GM18907 (cell line): ENCODE measurements around the gene FEZF1.

Experiments used
- ATAC-seq: cut with Tn5 transposase; IDR thresholded peaks from one replicate; pipeline ENCODE4 v1.9.1; 2021; ENCODE audit warnings: mild to moderate bottlenecking, moderate library complexity; ENCODE audit not compliant: unreplicated experiment

Gene FEZF1

GRCh38 chr7:122273117-122273516 is 31.4 kb downstream of the FEZF1 start:
- ATAC-seq: no peak

GRCh38 chr7:122269241-122269640 is 35.3 kb downstream of the FEZF1 start:
- ATAC-seq: no peak

- no peak for ATAC-seq
These were observed 36.4 kb downstream of the FEZF1 start for GRCh38 chr7:122268101-122268500.

GRCh38 chr7:122262246-122262645 is 42.3 kb downstream of the FEZF1 start:
- no peak for ATAC-seq

- ATAC-seq: no peak
These were observed 43.1 kb downstream of the FEZF1 start for GRCh38 chr7:122261442-122261841.

GRCh38 chr7:122261016-122261415 is 43.5 kb downstream of the FEZF1 start:
- no peak for ATAC-seq

GRCh38 chr7:122260336-122260735 is 44.2 kb downstream of the FEZF1 start:
- no peak for ATAC-seq

GRCh38 chr7:122258971-122259370 is 45.6 kb downstream of the FEZF1 start:
- no peak for ATAC-seq

GRCh38 chr7:122257056-122257455 is 47.5 kb downstream of the FEZF1 start:
- ATAC-seq: no peak

- ATAC-seq: no peak
These were observed 48.5 kb downstream of the FEZF1 start for GRCh38 chr7:122256046-122256445.

- no peak for ATAC-seq
These were observed 49.1 kb downstream of the FEZF1 start for GRCh38 chr7:122255454-122255853.
